ENCODE measurements around the gene TNFRSF25.

DNA sequence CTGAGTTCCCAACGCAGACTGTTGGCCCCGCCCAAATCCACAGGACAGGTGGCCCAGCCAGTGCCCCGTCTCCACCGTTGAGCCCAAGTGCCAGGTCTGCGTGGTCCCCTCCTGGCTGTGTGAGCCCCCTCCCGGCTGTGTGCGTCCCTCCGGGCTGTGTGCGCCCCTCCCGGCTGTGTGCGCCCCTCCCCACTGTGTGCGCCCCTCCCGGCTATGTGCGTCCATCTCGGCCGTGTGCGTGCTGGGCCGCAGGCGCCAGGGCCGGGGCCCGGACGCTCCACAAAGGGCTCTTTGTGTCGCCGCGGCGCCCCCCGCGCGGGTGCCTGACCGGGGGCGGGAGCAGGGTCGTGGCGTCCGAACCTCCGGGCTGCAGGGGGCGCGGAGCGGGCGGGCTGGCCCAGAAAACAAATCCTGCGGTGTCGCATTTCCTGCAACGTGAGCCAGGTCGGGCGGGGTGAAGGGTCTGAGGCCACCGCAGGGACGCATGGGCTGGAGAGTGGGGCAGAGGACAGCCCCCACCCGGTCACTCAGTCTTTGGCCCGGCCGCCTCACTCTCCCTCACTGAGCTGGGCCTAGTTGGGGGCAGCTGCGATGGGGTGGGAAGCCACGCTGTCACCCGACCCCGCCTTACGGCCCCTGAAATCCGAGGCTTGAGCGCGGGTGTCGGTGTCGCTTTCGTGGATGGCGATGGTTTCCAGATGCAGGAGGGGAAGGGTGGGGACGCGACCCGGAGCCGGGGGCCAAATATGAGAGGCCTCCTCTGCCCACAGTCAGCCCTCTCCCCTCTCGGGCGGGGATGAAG, 18.8 kb downstream of the TNFRSF25 start:
- TF ChIP-seq, protein P1, sequence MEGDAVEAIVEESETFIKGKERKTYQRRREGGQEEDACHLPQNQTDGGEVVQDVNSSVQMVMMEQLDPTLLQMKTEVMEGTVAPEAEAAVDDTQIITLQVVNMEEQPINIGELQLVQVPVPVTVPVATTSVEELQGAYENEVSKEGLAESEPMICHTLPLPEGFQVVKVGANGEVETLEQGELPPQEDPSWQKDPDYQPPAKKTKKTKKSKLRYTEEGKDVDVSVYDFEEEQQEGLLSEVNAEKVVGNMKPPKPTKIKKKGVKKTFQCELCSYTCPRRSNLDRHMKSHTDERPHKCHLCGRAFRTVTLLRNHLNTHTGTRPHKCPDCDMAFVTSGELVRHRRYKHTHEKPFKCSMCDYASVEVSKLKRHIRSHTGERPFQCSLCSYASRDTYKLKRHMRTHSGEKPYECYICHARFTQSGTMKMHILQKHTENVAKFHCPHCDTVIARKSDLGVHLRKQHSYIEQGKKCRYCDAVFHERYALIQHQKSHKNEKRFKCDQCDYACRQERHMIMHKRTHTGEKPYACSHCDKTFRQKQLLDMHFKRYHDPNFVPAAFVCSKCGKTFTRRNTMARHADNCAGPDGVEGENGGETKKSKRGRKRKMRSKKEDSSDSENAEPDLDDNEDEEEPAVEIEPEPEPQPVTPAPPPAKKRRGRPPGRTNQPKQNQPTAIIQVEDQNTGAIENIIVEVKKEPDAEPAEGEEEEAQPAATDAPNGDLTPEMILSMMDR (IDR thresholded peaks at IDR 0.05): no peak
- TF ChIP-seq POLR2A (IDR thresholded peaks at IDR 0.05): no peak
